Measurements from ENCODE around the gene ADPRS. TPM values are rescaled to one million over a fixed set of nuclear protein-coding genes. Genes with fewer than 3 reads are reported as not detected.

ADPRS gene
- total and polyA plus RNA-seq, 2 donors (not counting 3 experiments of a cell fraction or from before 2014, with no cell fraction given) = 32.9 to 48.1 TPM

- Histone ChIP-seq H3K9me1 (replicated peaks; ENCODE audit: control insufficient read depth, extremely low read depth, insufficient read depth, low read length) (no peaks in the 10 kb centered on the region), H3K27ac (ENCODE audit: insufficient read depth, low read depth, low read length) (no peak overlapping the region), H4K20me1 (replicated peaks; ENCODE audit: control insufficient read depth, extremely low read depth, insufficient read depth, low read length) (no peaks in the 10 kb centered on the region), H3K79me2 (ENCODE audit: control insufficient read depth, insufficient read depth, low read length) (no peaks in the 10 kb centered on the region), H3K4me1 (ENCODE audit: control insufficient read depth, extremely low read depth, insufficient read depth, low read length) (no peaks in the 10 kb centered on the region), H3K27me3 (ENCODE audit: control insufficient read depth in 2 of 2, insufficient read depth in 2 of 2, low read length in 2 of 2) (no peaks in the 10 kb centered on the region), H3K9me3 (replicated peaks; ENCODE audit: control insufficient read depth, insufficient read depth, low read length) (no peaks in the 10 kb centered on the region), H3K4me2 (ENCODE audit: insufficient read depth, low read length) (no peak overlapping the region), H3K4me3 (replicated peaks in 1 of 3; ENCODE audit: insufficient read depth in 1 of 3, low read depth in 1 of 3, low read length in 3 of 3) (no peak overlapping the region), H3K9ac (replicated peaks; ENCODE audit: extremely low read depth, insufficient read depth, low read length) (no peak overlapping the region), H3K36me3 (ENCODE audit: control insufficient read depth in 2 of 2, extremely low read depth in 1 of 2, insufficient read depth in 2 of 2, low read length in 2 of 2) (no peaks in the 10 kb centered on the region), H2AFZ (ENCODE audit: low read depth, low read length) (no peak overlapping the region)
- intact Hi-C loops (cut with micrococcal nuclease) (no loop called here), dilution Hi-C loops (cut with MboI; ENCODE audit: extremely low pct_ligation_motif_present, low sequenced_read_pairs) (no loop called here)
- FAIRE-seq (no peak), DNase-seq (ENCODE audit: low read depth, low spot score) (no peak)
- POLR2A ChIA-PET = no interaction called here
- CTCF ChIA-PET = interaction anchor here (0.8 to 13.8 kb wide), 4 partner anchors 10 to 81 kb away, joined by 3 to 233 read pairs (median 8); no protein-coding TSS in a partner anchor
- BruUV-seq (replicated peaks) = no TSS peak
- no peak for TF ChIP-seq JUN (IDR thresholded peaks at IDR 0.05; ENCODE audit: borderline replicate concordance, insufficient read depth, insufficient read length, low read depth)
- TF ChIP-seq GATA2 (IDR thresholded peaks at IDR 0.05; ENCODE audit: insufficient read depth, insufficient read length, low read depth, low read length) = no peak
- TF ChIP-seq, protein P1, sequence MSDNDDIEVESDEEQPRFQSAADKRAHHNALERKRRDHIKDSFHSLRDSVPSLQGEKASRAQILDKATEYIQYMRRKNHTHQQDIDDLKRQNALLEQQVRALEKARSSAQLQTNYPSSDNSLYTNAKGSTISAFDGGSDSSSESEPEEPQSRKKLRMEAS (IDR thresholded peaks at IDR 0.05; ENCODE audit: insufficient read depth, insufficient read length) = no peak
- TF ChIP-seq, protein P2, sequence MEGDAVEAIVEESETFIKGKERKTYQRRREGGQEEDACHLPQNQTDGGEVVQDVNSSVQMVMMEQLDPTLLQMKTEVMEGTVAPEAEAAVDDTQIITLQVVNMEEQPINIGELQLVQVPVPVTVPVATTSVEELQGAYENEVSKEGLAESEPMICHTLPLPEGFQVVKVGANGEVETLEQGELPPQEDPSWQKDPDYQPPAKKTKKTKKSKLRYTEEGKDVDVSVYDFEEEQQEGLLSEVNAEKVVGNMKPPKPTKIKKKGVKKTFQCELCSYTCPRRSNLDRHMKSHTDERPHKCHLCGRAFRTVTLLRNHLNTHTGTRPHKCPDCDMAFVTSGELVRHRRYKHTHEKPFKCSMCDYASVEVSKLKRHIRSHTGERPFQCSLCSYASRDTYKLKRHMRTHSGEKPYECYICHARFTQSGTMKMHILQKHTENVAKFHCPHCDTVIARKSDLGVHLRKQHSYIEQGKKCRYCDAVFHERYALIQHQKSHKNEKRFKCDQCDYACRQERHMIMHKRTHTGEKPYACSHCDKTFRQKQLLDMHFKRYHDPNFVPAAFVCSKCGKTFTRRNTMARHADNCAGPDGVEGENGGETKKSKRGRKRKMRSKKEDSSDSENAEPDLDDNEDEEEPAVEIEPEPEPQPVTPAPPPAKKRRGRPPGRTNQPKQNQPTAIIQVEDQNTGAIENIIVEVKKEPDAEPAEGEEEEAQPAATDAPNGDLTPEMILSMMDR (IDR thresholded peaks at IDR 0.05; ENCODE audit: extremely low read depth in 1 of 2, insufficient read depth in 1 of 2, low read depth in 1 of 2, low read length in 2 of 2) = no peak
- TF ChIP-seq FOS (IDR thresholded peaks at IDR 0.05; ENCODE audit: borderline replicate concordance, insufficient read depth, low read length) = no peak
- no peak for TF ChIP-seq MYC (IDR thresholded peaks at IDR 0.05; ENCODE audit: low read depth, low read length)
- no peak for TF ChIP-seq POLR2AphosphoS5 (IDR thresholded peaks at IDR 0.05; ENCODE audit: insufficient read depth, low read depth, low read length)
- TF ChIP-seq POLR2A (IDR thresholded peaks at IDR 0.05; ENCODE audit: low read depth, low read length) = no peak
- no peak for TF ChIP-seq EZH2 (IDR thresholded peaks at IDR 0.05; ENCODE audit: borderline replicate concordance, low read depth, low read length, severe bottlenecking)
Observed at GRCh38 chr1:36107394-36107793, 18.7 kb downstream of the ADPRS start.

Measured in endothelial cell of umbilical vein (primary cell).